ENCODE data around the gene DMD.
A peak's percentile ranks its signal among the peaks of the same experiment; 100 is the strongest.
"Not testable (repeated sequence)": the region's sequence is repeated elsewhere in the genome, so short reads cannot be mapped to it uniquely, and the experiment has no call there.

Gene DMD

DNA sequence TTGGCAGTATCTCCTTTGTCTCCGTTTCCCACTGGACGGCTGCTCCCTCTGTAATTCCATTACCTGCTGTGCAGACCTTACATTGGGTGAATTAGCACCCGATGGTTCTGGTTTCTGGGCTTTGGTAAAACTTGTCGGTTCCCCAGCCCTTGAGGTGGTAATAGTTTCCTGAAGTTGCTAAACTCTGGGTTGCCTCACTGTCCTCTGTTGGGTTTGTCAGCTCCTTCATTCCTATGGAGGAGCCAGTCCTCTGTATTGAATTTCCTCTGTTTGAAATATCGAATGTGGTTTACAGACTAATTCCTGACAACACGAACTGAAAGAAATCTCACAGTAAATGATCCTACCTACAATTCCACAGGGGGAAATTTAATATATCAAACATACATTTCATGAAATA is 1548.2 kb downstream of the DMD start:
- DNase-seq = no peak

DNA sequence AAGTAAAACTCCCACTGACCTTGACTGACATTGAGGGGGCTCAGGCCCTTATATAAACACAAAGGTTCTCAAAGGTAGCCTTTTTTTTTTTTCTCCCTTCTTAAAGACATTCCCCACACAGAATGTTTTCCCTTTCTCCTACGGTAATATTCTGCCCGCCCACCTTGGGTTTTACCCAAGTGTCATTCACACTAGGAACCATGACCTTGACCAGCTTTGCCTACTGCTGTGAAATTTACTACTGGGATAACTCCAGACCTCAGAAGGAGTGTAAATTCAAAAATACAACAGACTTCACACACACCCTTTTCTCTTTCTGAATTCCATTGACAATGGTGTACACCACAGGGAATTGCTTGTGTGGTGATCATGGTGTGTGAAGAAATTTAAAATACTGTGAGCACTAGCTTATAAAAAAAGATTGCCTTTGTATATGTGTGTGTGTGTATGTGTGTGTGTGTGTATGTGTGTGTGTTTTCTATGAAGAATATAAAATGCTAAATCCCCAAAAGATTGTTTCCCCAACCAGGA is 1550.0 kb downstream of the DMD start:
- DNase-seq = no peak

DNA sequence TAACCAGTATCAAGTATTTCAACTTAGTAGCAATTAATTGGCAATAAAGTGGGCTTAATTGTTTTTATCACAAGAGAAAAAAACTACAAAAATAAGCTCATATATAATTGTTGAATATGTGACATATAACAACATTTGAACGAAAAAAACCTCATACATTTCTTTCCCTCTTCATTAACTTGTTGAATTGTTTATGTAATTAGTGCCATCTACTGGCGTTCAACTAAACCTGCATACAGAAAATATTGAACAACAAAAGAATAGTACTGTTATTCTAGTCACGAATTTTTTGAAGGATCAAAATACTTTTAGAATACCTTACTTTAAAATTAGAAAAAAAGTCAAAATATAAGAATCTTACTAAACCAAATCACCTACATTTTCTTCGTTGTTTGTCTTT is 1553.0 kb downstream of the DMD start:
- peak in 1 of 2 experiments; percentile 17 for DNase-seq

DNA sequence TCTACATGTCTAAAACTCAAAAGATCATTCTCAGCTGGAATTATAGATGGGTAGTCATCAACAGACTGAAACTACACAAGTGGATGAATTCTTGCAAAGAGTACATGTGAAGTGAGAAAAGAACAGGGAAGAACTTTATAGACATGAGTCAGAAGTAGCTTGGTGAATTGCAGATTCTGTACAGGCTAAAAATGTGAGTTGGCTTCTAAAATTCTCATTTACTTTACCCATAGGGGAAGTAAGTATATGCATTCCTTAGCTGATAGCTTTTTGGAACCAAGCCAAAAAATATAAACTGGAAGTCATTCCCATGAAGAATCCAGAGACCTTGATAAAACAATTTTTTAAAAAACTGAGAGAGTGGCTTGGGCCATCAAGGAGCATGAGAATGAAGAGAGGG is 1555.3 kb downstream of the DMD start:
- DNase-seq = no peak

DNA sequence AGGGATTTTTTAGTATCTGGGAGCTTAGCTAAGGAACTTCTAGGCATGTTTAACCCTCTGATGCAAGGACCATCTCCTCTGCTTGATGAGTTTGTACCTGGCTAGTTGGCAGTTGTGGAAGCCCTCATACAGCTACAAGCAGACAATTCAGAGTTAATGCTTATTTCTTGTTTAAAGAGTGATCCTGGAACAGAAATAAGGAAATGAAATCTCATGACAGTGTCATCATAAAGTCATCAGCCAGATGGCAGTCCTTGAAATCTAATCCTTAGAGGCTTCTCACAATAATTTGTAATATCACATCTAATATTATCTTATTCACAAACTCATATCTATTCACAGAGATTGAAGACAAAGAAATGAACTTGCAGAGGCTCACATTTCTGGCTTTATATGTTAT is 1557.9 kb downstream of the DMD start:
- no peak for DNase-seq

DNA sequence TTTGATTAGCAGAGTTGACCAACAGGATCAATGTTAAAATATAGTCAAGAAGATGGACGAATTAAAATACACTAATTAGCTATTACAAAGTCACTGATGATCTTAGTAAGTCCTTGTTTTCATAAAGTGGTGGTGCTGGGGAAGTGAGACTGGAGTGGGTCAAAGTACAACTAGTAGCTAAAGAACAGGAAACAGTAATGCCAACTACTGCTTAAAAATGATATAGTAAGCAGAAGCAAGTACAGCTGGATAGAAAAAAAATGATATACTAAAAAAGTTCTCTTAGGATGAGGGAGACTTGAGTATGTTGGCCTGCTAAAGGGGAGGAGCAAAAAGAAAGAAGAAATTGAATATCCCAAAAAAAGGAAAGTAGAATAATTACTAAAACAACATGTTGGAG is 1558.7 kb downstream of the DMD start:
- DNase-seq = no peak

DNA sequence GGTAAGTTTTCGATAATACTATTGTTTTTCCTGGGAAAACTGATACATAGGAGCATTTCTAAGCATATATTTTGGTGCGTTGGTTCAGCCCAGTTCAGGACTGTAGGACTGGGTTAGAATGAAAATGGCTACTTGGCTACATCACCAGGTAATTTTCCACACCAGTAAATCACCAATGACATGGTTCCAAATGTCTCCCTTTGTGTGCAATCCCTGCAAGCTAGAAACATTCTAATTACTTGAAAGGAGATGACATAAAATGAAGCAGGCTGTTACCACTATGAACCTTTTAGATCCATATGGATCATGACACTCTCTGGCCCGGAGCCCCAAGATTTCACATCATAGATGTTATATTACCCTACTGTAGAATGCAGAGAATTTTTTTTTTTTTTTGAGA is 1562.1 kb downstream of the DMD start:
- DNase-seq = no peak

DNA sequence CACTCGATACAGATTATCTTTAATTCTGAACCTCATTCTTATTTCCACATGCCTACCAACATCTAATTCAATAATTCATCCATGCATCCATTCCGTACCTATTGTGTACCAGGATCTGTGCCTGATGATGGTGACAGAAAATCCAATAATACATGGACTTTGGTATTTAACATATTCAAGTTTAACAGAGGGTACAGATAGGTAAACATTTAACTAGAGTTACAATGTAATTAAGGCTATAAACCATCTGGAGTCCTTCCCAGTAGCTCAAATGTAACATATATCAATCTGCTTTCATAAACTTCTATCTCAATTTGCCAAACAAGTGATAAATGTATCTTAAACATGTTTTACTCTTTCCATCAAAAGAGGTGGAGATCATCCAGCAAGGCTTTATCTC is 1578.0 kb downstream of the DMD start:
- no peak for DNase-seq

DNA sequence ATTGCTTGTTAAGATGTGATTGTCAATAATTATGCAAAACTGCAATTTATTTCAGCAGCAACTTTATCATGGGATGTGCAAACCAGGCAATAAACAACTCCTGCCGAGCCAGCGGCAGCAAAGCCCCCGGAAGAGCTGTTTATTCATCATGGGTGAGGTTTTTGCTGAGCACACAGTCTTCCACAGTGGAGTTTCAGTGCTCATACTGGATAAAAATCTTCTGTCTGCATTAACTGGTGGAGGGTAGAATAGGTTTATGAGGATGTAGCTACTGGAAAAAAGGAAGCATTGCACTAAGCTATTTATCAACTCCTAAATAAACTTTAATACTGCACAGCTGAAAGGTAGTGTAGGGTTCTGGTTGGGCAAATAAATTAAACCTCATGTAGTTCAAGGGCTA is 1582.2 kb downstream of the DMD start:
- DNase-seq = no peak

DNA sequence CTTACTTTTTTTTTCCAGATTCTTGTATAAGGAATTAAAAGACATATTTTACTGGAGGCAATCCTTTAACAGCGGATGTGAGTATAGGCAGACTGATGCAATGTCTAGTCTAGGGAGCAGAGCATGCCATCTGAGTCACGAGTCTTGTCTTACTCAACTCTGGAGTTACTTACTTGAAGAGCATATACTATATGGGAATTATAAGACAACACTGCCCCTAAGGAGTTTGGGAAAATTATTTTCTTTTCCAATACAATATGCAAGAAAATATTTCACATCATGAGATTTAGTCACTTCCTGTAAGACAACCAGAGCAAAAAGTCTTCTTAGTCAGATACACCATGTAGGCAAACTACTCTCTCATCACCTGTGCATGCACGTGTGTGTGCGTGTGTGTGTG is 1602.2 kb downstream of the DMD start:
- no peak for DNase-seq

DNA sequence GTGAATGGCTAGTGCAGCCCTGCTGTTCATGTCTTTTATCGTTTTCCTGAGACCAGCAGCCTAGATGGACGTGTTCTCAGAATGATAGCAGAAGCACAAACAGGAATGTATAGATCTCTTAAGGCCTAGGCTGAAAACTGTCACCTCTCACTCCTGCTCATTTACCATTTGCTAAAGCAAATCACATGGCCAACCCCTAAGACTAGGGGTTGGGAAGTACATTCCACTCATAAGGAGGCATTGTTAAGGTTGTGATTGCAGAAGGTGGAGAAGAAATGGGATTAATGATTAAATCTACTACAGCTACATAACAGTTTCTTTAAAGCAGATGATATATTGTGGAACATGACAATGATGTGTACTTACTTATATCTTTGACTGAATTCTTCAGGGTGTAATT is 1602.7 kb downstream of the DMD start:
- no peak for DNase-seq

DNA sequence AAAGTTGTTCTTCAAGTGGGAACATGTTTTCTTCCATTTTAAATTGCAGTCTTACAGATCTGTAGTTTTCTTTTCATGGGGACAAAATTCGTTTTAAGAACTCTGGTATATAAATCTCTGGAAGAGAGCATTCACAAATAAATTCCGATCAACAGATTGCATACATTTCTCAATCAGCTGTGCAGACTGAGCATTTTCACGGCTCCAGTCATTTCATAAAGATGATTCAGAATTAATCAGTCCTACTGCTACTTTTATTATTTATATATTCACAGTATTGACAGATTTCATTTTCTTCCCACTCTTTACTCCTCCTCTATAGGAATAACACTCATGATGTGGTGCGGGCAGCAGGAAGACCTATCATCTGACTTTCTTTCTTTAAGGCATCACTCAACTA is 1604.6 kb downstream of the DMD start:
- no peak for DNase-seq

DNA sequence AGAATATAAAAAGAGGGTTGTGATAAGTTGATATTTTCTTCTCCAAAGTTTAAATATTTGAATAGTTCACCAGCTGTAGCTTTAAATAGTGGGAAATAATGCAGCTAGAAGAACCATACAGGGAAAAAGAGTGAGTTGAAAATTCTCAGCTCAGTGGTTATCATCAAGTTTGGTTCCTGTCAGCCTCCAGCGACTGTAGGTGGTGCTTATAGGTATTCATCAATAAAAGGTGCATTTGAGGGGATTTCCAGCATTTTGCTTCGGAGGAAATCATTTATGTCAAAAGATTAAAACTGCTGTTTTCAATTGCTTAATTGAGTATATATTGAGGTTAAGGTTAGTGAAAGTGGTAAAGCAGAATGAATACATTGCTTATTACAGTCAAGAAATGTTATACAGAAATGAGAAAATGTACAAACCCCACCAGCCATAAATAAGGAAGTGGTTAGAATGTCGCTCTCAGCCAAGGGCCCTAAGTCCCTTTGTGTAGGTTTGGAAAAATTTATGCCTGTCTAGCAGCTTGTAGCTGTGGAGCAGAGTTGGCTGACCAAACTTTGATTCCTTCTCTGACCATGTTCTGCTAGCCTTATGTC is 1606.6 kb downstream of the DMD start:
- DNase-seq = no peak

DNA sequence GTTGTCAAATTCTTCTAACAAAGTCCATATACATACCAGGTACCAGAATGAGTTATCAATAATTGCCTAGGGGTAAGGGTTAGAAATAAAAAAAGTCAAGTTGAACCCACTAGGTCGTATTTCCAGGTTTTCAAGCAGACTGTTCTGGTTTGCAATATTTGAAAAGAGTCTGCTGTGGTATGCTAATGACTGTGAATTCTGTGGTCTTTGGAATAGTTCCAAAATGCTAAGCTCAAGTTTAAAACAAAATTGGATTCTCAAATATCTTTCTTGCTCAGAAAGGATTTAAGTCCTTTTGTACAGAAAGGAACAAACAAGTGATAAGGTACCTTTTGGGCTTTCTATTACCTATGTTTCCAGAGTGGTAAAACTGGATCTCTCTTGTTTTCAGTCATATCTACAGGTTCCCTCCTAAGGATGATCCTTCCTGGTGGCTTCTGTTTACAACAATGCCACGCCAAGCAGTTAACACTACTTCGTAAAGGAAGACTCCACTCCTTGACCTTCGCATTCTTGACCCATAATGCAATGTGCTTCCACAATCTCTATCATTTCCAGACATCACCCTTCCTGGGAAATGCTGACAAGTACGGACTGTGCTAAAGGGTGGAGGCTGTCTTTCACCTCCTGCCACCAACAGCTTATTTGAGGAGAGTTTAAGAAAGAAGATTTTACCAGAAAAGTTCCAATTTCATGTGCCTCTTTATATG is 1607.8 kb downstream of the DMD start:
- no peak for DNase-seq

DNA sequence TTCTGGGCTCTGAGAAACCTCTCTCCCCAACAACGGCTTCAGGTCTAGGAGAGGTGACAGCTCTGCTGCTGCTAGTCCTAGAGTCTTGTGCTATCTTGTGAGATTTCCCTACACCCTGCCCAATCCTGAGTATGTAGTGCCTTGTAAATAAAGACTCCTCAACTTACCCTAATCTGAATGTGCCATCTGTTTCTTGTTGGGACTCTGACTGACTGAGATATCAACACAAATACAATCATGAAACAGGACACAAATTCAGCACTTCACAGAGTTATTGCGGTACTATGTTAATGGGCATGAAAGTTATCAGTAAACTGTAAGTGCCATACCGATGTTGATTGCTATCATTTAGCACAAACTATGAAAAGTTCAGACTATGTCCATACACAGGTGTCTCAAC is 1610.5 kb downstream of the DMD start:
- no peak for DNase-seq

DNA sequence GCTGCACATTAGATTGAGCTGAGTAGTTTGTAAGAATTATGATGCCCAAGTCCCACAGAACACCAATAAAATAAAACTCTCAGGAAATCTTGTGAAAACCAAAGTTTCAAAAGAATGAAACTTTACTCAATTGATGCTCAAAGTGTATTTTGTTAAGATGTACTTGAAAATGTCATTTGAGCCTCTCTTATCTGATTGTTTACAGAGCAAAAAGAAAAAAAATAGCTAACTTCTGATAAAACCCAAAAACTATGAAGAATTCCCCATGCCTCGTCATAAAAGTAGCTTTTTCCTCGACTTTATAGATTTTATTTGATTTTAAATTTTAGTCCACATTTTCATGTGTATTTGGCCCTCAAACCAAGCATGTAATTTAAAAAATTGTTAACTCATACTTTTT is 1618.0 kb downstream of the DMD start:
- no peak for DNase-seq

DNA sequence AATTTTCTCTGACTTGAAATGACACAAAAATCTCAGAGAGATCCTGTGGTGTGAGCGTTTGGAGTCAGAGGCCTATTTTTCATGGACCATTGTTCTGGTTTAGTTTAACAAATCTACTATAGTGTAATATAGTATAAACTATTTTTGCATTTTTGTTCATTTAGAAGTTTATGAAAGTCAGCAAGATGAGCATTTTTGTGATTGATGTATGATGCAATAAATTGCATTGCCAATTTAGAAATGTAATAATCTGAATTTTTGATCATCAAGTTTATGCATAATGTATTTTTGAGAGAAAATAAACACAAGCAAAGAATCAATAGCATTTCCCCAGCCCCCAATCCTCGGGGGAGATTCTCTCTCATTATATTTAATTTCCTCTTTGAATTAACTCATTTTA is 1620.0 kb downstream of the DMD start:
- no peak for DNase-seq

DNA sequence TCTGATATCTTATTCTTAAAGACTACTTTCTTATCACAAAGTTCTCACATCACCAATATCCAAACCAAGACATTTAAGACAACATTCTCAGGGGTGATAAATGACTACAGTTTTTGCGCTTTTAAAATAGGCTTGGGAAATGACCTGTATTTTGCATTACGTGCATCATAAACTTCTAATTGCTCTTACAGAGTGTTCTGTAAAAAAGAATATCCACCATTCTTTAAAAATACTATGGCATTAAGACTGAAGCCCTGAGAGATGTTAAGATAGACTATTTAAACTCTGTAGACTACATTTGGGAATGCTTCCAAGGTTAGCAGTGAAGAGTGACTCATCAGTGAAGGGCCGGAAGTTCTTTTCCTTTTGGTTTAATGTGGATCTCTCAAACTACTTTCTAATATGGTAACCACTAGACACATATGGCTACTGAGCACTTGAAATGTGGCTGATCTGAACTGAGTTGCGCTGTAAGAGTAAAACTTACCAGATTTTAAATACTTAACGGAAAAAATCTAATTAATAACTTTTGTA is 1620.7 kb downstream of the DMD start:
- no peak for DNase-seq

DNA sequence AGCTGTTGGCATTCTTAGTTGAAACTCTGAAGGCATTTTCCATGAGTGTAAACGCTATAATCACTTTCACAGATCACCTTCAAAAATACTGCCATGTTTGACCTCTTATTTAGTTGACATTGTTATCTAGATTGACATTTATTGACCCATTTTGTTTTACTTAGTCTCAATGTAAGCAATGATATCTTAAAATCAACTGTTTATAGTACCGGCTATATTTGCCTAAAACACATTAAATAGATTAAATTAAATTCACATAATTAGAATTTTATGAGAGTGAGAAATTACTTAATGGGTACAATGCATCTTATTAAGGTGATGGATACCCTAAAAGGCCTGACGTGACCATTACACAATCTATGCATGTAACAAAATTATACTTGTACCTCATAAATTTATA is 1621.8 kb downstream of the DMD start:
- no peak for DNase-seq

DNA sequence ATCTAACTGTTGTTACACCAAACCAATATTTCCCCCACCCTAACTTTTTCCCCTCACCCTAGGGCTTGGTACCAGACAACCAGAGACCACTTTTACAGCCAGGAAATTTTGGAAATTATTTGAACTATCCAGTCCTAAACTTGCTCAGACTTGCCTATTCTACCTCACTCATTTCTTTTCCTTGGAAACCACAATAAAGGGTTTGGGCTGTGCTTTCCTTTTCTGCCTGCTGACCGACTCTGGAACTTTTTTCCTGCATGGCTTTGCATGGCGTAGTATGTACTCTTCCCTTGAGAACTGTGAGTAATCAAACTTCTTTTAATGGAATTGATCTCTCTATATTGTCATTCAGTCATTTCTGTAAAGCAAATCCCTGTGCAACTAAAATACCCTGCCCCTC is 1623.0 kb downstream of the DMD start:
- no peak for DNase-seq

DNA sequence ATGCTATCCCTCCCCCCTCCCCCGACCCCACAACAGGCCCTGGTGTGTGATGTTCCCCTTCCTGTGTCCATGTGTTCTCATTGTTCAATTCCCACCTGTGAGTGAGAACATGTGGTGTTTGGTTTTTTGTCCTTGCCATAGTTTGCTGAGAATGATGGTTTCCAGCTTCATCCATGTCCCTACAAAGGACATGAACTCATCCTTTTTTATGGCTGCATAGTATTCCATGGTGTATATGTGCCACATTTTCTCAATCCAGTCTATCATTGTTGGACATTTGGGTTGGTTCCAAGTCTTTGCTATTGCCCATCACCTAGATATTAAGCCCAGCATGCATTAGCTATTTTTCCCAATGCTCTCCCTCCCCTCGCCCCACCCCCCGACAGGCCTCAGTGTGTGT is 1627.5 kb downstream of the DMD start:
- not testable (repeated sequence) for DNase-seq

DNA sequence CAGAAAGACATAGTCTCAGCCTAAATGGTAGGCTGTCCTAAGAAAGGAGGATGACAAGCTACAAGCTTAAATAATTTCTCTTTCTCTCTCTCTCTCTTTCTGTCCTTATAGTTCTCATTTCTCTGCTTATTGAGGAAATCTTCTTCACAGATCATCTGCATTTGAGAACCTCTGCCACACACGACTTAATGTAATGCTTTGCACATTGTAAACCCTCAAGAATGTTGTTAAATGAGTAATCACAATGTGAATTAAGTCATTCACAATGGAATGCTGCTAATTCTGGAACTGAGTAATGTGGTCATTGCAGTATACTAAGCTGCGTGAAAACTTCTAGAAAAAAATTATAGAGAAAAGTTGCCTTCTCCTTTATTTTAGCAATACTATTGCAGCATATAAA is 1630.6 kb downstream of the DMD start:
- no peak for DNase-seq

DNA sequence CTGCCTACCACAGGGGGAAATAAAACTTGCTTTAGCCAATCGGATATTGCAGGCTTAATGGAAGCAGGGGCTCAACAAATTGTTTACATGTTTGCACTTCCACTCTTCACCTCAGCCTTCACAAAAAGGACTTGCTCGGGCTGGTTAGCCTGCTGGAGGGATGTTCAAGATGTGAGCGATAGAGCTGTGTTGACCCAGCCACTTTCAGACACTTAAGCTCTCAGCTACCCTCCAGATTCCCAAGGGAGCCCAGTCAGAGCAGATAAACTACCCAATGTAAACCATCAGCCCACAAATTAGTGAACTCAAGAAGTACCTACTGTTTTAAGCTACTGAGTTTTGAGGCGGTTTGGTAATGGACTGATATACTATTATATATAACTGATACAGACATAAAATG is 1631.1 kb downstream of the DMD start:
- no peak for DNase-seq

DNA sequence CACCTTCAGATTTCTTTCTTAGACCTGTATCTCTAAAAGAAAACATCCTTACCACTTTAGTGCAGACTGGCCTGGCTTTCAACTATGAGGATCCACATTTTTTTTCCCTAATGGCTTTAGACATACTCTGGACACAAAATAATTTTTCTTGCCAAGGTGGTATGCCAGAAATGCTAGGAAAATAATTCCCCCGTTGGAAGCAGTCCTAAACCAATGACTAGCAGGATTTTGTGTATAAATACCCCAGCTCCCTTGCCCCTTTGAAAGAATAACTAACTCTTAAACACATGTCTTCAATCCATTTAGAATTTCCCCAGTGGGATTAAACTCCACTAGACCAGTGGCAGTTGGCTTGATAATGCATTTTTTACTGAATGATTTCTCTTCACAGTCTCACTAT is 1639.0 kb downstream of the DMD start:
- no peak for DNase-seq

DNA sequence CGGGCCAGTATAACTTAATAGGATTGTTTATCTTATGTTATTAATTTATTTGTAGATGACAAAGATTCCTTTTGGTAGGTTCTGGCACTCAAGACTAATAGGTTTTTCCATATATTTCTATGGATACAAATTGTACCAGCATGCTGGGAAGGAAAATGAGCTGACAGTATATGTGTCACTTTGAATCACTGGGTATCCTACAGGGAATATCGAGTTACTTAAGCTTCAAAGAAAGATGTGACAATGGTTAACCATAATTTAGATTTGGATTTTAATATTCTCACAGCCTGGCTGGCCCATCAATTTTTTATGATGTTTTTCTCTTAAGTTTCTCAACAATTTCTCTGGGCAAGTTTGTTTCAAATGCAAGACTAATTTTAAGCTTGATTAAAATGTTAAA is 1640.7 kb downstream of the DMD start:
- DNase-seq = no peak

Data from NCI-H526 (cell line).